UCSD-AML1 (cell line): Measurements from ENCODE around the gene BTG2.

Source experiments
- DNase-seq: peaks from one replicate; lab custom pipeline; 2025; ENCODE audit not compliant: unreplicated experiment; lab: John Stamatoyannopoulos, UW

BTG2 gene

GRCh38 chr1:203316626-203317093 lies 11.3 kb downstream of the BTG2 start:
- DNase-seq, result no peak

- no peak for DNase-seq
Measured at GRCh38 chr1:203317429-203318228, 12.3 kb downstream of the BTG2 start.

- DNase-seq, result no peak
Measured at GRCh38 chr1:203318229-203318517, 12.9 kb downstream of the BTG2 start.

- peak; percentile 83 for DNase-seq
Measured at GRCh38 chr1:203320591-203321272, 15.4 kb downstream of the BTG2 start.

- DNase-seq, result no peak
Measured at GRCh38 chr1:203321273-203322052, 16.1 kb downstream of the BTG2 start.

- no peak for DNase-seq
Measured at GRCh38 chr1:203322500-203323179, 17.3 kb downstream of the BTG2 start.

- DNase-seq, result no peak
Measured at GRCh38 chr1:203323587-203323986, 18.3 kb downstream of the BTG2 start.

- no peak for DNase-seq
Measured at GRCh38 chr1:203324105-203325025, 19.0 kb downstream of the BTG2 start.

- no peak for DNase-seq
Measured at GRCh38 chr1:203325026-203325417, 19.7 kb downstream of the BTG2 start.

- DNase-seq, result no peak
Measured at GRCh38 chr1:203325418-203326091, 20.2 kb downstream of the BTG2 start.

GRCh38 chr1:203326830-203327683 lies 21.7 kb downstream of the BTG2 start:
- DNase-seq, result peak; percentile 91

GRCh38 chr1:203327684-203328457 lies 22.6 kb downstream of the BTG2 start:
- DNase-seq, result peak; percentile 87

- no peak for DNase-seq
Measured at GRCh38 chr1:203328714-203329122, 23.4 kb downstream of the BTG2 start.

GRCh38 chr1:203331224-203331623 lies 25.9 kb downstream of the BTG2 start:
- no peak for DNase-seq

- no peak for DNase-seq
Measured at GRCh38 chr1:203335503-203335902, 30.2 kb downstream of the BTG2 start.

- no peak for DNase-seq
Measured at GRCh38 chr1:203336097-203336496, 30.8 kb downstream of the BTG2 start.

GRCh38 chr1:203338335-203339036 lies 33.2 kb downstream of the BTG2 start:
- DNase-seq, result peak; percentile 45
